T47D (cell line): ENCODE measurements around the gene CFAP97D1.

Source experiments
- DNase-seq, 2 experiments: peaks; one replicate each; pipeline versions ENCODE4 v3.0.0 to v3.0.0-alpha.2; 2011 to 2012; ENCODE audit warnings: low read depth in 1 of 2, low spot score in 1 of 2
- JUND ChIP-seq: IDR thresholded peaks from 2 replicates; pipeline ENCODE4 v1.6.1; 2012; ENCODE audit warnings: low read depth
- in situ Hi-C: cut with HindIII; loops from 2 replicates; pipeline ENCODE4 v1.10.0; 2016; ENCODE audit warnings: low sequenced_read_pairs, low pct_unique_long_range_greater_than_20kb

Gene CFAP97D1

GRCh38 chr17:43757171-43757660 lies 23.0 kb upstream of the CFAP97D1 start:
- in situ Hi-C loops: no loop called here
- no peak for TF ChIP-seq JUND

GRCh38 chr17:43758086-43758485 lies 22.1 kb upstream of the CFAP97D1 start:
- TF ChIP-seq JUND: no peak
- DNase-seq: no peak
- in situ Hi-C loops: no loop called here

More at GRCh38 chr17:43757171-43757660, 23.0 kb upstream of the CFAP97D1 start:
- no peak for DNase-seq

DNA sequence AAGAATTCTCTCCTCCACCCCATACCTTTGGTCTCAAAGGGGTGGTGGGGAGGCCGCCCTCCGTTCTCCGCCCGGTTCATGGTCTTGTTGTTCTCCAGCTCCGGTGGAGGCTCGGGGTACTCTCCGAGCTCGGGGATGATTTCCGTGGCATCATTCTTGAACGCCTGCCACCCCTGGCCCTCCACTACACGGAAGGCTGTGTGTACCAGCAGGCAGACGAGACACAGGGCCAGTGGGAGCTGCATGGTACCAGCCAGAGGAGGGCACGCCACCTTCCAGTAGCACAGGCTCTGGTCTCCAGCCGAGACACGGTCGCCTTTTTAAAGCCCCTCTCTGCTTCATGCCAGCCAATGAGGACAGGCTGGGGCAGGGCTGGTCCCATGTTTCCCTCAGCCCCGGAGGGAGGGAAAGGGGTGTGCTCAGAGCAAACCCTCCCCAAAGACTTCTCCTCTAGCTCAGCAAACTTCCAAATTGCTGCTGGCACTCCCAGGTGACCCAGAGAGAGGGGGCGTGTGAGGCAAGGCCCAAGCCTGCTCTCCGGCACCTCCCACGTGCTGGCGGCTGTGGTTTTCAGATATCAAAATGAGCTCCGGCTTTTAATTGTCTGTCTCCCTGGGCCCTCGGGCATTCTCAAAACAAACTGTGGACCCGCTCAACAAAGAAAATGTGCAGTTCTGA lies 21.6 kb upstream of the CFAP97D1 start, which contains the start of gene SOST:
Gene SOST (minus strand): TSS at position 295 of the 678 bp plus-strand sequence. CDS start 50 bp downstream, at position 245.
- in situ Hi-C loops: no loop called here
- TF ChIP-seq JUND: no peak
- no peak for DNase-seq

- in situ Hi-C loops: no loop called here
- no peak for DNase-seq
- TF ChIP-seq JUND: no peak
Measured at GRCh38 chr17:43759836-43760235, 20.4 kb upstream of the CFAP97D1 start.

DNA sequence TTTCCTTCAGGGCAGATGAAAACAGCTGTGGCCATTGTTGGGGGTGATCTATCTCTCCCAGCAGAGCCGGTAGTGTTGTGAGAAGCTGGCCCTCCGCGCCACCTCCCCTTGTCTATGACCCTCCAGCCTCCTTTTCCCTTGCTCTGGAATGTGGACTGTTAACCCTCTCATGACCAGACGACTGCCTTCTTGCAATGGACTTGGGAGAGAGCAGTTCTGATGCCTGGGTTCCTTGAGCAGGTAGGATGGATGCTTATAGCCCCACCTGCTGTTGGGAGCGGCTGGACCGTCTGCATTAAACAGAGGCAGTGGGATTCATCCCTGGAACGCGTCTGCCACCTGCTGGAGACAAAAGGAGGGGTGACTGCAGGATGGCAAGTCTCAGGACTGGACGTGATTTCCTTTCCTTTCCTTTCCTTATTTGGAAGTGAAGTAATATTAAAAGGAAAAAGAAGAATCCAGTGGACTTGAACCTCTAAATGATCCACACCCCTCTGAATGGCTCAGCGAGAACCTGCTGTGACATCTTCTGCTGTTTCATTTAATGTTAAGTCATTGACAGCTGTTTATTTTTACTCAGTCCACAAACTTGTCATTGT lies 19.9 kb upstream of the CFAP97D1 start:
- TF ChIP-seq JUND: no peak
- peak; percentile 96 to 97 for DNase-seq
- in situ Hi-C loops: no loop called here

DNA sequence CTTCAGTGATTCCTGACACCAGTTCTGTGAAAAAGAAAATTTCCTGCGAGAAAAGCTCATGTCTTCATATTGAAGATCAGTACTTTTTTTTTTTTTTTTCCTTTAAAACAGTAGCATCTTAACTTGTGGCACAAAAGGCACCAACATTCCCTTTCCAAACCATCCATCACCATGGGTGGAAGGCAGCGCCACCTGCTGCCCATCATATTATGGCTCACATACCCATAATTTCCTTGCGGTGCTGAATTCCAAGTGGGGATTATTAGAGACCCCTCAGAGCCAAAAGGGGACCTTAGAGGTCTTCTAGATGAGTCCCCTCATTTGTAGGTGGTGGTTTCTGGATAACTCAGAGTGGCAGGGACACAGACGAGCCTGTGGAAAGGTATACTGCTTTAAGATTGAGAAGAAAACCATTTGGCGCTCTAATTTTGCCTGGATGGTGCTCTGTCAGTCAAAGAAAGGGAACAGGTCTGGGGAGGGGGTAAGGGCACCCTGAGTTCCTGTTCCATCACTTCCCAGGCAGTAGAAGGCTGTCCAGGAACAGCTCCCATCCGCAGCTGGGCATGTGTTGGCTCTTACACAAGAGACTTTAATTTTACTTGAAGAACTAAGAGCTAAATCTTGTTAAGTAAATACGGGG lies 13.7 kb upstream of the CFAP97D1 start:
- in situ Hi-C loops: no loop called here
- DNase-seq: peak in 1 of 2 experiments; percentile 63
- no peak for TF ChIP-seq JUND

DNA sequence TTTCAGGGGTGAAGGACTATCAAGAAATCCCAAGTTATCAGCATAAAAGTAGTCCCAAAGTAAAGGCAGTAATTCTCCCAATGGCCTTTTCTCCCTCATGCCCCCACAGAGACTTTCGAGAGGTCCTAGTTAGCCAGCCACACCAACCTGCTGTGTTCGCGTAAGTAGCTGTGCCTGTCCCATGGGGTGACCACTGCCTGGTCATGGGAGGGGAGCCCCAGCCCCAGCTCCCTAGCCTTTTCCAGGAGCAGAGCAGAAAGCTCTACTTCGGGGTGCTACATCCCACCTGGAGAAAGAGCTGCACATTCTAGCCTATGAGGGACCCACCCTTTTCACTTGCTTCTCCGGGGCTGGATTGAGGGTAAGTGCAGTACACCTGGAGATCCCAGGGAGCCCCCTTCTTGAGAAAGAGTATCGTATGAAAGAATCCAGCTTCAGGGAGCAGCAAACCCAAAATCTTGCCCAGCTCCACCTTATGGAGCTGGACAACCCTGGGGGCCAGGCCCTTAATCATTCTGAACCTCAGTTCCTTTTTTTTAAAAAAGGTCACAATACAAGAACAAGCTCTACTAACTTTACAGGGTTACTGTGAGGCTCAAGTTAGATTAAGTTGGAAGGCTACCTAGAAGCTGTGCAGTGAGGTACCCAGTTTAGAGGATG lies 13.1 kb upstream of the CFAP97D1 start:
- in situ Hi-C loops: no loop called here
- no peak for DNase-seq
- no peak for TF ChIP-seq JUND

DNA sequence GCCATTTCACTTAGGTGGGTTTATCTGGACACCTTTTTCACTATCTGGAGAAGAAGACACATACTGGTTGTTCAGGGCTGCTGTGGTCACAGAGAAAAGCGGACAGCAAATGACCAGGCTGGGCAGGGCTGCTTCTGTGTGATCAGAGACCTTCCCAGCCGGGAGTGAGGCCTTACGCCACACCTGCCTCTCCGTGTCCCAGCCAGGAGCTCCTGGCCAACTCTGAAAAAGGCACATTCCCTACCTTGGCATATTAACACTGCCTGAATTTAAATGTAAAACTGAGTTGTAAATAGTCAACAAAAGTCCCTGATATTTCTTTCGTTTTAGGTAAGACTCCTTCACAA lies 12.5 kb upstream of the CFAP97D1 start:
- no peak for TF ChIP-seq JUND
- in situ Hi-C loops: no loop called here
- no peak for DNase-seq

GRCh38 chr17:43768382-43768781 lies 11.9 kb upstream of the CFAP97D1 start:
- no peak for TF ChIP-seq JUND
- DNase-seq: no peak
- in situ Hi-C loops: no loop called here

- DNase-seq: no peak
- in situ Hi-C loops: no loop called here
- no peak for TF ChIP-seq JUND
Measured at GRCh38 chr17:43768943-43769342, 11.3 kb upstream of the CFAP97D1 start.

- DNase-seq: no peak
- in situ Hi-C loops: no loop called here
- TF ChIP-seq JUND: no peak
Measured at GRCh38 chr17:43769426-43769825, 10.8 kb upstream of the CFAP97D1 start.

- TF ChIP-seq JUND: no peak
- in situ Hi-C loops: no loop called here
- DNase-seq: no peak
Measured at GRCh38 chr17:43769859-43770258, 10.4 kb upstream of the CFAP97D1 start.

DNA sequence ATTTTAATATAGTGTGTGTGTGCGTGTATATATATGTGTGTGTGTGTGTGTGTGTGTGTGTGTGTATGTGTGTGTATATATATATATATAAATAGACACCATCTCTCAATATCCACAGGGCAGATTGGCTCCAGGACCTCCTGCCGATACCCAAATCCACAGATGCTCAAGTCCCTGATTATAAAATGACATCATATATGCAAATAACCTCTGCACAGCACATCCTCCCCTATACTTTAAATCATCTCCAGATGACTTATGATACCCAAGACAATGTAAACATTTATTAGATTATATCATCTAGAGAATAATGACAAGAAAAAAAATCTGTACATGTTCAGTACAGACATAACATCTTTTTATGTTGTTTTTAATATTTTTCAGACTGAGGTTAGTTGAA lies 9.3 kb upstream of the CFAP97D1 start:
- in situ Hi-C loops: no loop called here
- no peak for TF ChIP-seq JUND
- DNase-seq: no peak
